GM21447 (cell line): Measurements from ENCODE around the gene PFKP.
A peak's percentile ranks its signal among the peaks of the same experiment; 100 is the strongest.
"Not testable (repeated sequence)": the region's sequence is repeated elsewhere in the genome, so short reads cannot be mapped to it uniquely, and the experiment has no call there.

Source experiments
- ATAC-seq: cut with Tn5 transposase; IDR thresholded peaks from one replicate; pipeline ENCODE4 v1.9.1; 2021; ENCODE audit not compliant: unreplicated experiment

The PFKP gene

DNA sequence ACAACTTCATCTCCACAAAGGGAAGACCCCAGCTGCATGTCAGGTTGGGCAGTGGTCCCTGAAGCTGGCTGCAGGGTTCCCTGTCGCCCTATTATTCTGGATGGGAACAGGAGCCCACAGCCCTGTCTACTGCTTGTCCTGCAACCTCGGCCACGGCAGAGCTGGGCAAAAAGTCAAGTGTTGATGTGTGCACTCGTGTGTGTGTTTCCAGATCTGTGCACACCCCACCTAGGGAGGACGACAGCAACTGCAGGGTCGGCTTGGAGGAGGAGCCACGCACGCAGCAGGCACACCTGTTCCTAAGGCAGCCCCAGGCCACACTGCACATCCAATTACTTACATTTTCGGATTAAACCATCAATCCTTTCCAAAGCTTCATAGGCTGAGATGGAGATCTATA, 81.6 kb downstream of the PFKP start:
- ATAC-seq, result no peak

DNA sequence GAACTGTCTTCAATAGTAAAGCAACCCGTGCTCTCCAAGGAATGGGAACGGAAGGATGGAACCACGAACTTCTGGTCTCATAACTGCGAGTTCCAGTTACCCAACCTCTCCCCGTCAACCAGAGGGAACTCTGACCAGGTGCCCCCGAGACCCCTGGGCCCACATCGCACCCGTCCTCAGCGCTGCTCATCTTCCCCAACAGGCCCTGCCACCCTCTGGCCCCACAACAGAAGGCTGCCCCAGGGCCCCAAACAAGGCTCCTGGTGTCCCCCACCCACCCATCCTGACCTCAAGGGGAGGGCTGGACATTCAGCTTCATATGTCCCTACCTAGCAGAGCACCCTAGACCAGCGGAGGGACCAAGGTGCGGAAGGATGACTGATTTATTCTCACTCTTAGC, 82.6 kb downstream of the PFKP start:
- no peak for ATAC-seq

DNA sequence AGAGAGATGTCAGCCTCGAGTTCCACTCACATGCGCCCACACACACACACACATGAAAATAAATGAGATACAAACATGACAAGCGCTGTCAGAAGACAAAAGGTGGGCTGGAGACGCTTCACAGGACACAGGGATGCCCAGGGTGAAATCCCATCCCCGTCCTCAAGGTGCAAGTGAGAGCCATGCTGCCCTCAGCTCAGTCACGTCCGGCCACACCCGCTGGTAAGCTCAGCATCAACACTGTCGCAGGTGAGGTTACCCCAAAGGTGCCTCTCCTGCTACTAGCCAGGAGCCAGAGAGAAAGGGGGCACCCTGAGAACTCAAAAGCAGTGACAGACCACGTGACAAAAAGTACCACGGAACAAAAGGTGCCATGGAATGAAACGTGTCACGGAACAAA, 83.0 kb downstream of the PFKP start:
- no peak for ATAC-seq

DNA sequence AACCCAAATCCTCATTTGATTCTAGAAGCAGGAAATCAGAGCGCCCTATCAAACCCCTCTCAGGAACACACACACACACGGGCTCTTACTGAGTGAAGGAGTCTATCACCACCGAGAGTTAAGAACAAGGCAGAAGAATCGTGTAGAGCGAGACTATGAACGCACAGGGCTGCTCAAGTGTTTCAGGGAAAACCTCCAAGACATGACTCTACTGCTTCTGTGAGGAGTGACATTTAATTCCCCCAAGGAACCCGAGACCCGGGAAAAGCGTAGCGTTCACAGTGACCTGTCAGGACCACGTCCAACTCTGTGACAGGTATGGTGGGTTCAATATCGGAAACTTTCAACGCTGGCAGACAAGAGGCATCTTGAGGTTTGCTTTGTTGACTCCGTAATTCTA, 83.6 kb downstream of the PFKP start:
- ATAC-seq, result no peak

- no peak for ATAC-seq
These were observed 84.7 kb downstream of the PFKP start for GRCh38 chr10:3151889-3152565.

- ATAC-seq, result no peak
These were observed 85.2 kb downstream of the PFKP start for GRCh38 chr10:3152566-3152935.

DNA sequence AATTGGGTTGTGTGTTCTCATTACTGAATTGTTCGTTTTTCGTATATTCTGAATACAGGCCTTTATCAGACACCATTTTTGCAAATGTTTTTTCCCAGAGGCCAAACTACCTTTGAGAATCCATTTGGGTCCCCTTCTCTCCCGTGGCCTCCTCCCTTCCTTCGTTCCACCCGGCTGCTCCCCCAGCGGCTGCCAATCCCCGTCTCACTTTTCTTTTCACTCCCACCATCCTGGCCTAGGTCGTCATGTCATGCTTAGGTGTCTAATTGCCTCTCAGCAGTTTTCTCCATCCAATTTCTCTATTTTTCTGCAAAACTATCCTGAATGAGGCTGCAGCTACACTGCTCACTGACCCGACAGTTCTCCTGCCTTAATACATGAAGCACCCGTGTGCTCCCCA, 87.3 kb downstream of the PFKP start:
- no peak for ATAC-seq

DNA sequence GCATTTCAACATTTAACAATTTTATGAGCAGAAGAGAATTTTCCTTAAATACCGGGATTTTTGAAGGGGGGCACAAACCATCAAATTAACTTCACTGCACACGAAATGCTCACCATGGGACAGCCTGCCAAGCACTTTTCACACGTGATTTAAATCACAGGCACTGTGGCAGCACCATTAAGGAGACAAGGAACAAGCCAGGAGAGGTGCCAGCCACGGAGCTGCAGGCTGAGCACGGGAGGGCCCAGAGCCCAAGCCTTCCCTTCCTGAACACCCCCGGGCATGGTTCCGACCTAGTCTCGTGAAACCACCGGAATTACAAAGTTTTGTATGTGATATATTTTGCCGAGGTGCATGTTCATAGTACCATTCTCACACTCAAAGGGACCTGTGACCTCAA, 91.8 kb downstream of the PFKP start:
- no peak for ATAC-seq

DNA sequence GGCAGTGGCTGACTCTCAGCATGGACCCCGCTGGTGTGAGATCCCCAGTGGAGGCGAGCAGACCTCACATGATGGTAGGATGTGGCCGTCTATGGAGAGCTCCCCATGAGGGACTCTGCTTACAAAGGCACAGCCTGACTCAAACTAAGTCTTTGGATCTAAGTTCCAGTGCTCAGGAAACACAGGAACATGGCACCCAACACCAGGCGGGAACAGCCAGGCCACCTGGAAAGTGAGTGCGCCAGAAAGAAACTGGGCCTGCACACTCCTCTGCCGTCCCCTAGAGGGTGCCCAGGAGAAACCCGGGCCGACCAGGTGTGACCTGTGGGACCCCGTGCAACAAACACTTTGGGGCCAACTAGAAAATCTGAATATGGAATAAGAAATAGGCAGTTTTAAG, 95.2 kb downstream of the PFKP start:
- ATAC-seq, result no peak

GRCh38 chr10:3163879-3164278, 96.5 kb downstream of the PFKP start:
- no peak for ATAC-seq

- no peak for ATAC-seq
These were observed 97.8 kb downstream of the PFKP start for GRCh38 chr10:3165196-3165595.

DNA sequence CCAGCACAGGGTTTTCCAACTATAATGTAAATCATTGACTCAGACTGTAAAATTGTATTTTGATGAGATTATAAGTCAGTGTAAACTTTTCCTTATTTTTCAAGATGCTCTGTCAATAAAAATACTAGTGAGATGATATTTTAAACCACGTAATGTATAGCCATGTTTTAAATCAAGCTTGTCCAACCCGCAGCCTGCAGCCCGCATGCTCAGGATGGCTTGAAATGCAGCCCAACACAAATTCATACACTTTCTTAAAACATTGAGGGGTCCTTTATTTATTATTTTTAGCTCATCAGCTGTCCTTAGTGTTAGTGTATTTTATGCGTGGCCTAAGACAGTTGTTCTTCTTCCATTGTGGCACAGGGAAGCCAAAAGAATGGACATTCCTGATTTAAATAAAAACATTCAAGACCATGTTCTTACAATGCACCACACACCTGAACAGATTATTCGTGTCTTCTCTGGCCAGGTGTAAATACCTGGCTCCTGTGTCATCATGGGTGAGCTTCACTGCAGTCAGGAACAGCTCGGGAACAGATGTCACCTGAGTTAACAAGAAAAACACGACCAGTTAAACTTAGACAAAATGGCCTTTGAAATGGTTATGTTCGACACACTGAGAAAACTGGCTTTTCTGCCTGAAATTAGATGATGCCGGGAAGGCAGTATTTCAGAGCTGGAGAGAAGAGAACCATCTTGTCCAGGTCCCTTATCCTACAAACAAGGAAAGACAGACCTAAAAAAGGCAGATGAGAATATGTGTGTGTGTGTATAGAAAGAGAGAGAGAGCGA, 99.3 kb downstream of the PFKP start:
- no peak for ATAC-seq

DNA sequence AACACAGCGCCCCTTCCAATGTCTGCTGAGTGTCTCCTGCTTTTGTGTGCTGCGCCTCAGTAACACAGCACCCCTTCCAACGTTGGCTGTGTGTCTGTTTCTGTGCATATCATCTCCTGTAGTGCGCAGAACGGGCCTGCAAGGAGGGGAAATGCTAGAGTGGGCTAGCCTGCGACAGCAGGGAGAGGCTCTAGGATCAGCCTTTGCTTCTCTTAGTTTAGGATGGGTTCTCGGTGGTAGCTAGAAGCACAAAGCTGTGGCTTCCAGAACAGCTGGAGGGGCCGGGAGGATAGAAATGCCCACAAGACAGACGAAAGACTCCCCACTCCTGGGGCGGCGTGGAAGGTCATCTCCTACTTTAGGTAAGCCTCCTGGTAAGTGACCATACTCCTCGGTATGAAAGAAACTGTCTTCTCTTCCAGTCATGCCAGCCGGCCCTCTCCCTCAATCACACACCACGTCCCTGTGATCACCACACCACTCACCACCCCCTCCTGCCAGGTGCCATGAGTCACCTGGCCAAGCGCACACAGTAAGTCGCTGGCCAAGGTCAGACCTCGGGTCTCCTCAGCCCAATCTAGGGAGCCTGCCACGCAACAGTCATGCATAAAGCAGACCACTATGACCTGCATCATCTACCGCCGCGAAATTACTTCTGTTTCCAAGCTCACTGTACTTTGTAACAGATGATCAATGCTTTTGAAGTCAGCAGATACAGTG, 100.4 kb downstream of the PFKP start:
- ATAC-seq, result no peak

DNA sequence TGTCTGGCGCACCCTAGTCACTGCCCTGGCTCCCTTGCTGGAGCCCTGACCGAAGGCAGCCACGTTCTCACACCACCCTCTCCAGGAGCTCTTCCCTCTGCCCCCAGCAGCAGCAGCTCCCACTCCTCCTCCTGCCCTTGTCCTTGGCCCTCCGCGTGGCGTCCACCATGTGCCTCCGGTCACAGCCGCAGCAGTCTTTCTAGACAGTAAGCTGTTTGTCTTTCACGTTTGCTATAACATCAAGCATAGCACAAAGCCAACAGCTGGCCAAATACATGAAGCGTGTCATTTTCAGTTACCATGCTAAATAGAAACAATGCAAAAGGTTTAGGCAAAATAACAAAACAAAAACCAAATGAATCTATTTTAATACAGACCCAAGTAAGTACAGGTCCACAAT, 101.9 kb downstream of the PFKP start:
- ATAC-seq, result no peak

DNA sequence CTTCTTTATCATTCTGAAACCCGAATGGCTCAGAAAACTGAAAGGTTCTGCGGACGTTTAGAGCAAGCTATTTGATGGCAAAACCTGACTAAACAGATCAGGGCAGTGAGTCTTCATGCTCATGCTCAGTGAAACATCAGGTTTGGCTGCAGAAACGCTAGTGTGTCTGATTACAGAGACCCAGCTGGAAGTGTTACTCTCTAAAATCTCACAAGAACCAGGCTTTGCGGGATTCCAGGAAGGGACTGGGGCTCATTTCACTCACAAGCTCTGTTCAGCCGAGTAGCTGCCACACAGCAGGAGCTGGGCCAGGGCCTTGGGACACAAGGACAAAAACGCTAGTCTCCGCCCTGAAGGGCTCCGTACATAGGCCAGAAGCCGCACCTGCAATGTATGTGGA, 102.3 kb downstream of the PFKP start:
- ATAC-seq, result no peak

GRCh38 chr10:3171488-3171887, 104.1 kb downstream of the PFKP start:
- ATAC-seq, result not testable (repeated sequence)

DNA sequence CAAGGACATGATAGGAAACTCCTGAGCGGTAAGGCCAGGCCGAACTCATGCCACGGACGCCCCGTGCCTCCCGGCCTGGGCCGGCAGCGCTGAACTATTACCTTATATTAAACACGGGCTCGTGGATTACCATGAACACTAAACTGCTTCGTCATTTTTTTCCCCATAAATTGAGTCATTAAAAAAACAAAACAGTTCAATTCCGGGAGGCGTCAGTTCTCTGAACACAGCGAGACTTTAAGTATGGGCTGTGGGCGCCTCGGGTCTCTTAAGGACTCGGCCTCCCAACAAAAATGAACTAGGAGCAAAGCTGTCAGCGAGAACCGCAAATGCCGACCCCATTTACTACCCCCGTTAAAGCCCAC, 104.7 kb downstream of the PFKP start:
- ATAC-seq, result peak; percentile 0

DNA sequence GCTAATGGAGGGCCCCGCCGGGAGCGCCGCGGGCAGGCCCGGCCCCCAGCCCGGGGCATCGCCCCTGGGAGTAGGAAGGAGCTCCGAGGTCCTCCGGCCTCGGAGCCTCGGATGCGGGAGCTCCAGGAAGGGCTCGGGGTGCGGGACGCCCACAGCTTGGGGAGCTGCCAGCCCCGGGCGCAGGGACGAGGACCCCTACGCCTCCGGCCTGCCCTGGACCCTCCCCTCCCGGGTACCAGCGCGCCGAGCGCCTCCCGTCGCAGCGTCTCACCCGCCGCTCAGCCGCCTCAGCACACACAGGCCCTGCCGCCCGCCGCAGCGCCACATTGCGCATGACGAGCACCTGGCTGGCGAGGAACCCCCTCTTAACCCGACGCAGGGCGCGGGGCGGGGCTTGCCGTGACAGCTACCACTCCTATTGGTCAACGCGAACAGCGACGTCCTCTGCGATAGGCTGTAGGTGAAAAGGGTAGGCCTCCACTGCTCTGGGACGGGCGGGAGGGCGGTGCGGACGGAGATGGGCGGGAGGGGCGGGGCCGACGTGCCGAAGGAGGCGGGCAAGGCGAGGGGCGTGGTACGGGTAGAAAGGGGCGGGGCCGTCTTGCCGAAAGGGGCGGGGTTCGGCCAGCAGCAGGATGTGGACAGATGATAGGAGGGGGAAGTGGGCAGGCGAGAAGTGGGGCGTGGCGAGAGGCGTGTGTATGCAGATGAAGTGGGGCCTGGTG, 105.3 kb downstream of the PFKP start, which contains the start of gene PITRM1:
TSS of gene PITRM1 (minus strand) at position 337 of the 725 bp plus-strand sequence. CDS start at position 327, 10 bp downstream.
- peak; percentile 94 for ATAC-seq

GRCh38 chr10:3173171-3173878, 106.0 kb downstream of the PFKP start:
- peak; percentile 22 for ATAC-seq

DNA sequence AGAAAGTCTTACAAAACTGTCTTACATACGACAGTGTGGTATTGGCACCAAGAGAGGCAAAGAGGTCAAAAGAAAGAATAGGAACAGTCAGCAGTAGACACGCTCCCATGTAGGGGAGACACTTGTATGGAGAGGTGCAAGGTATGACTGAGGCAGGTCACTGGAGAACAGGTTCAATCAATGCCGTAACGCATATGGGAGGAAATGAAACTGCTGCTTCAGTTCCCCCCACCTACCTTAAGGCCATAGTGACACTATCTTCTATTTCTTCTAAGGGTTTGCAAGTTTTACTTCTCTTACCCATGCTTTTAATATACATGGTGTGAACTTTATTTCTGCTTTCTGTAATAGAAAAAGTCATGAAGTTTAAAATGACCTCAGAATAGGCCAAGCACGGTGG, 110.7 kb downstream of the PFKP start:
- ATAC-seq, result no peak

- no peak for ATAC-seq
These were observed 111.8 kb downstream of the PFKP start for GRCh38 chr10:3179174-3179573.
